Activated T-cell treated with anti-CD3 and anti-CD28 coated beads, Interleukin-2, amount 50 U/mL, for 24 hours (primary cell): ENCODE data around the gene RHBDD2.
"Not testable (repeated sequence)": the region's sequence is repeated elsewhere in the genome, so short reads cannot be mapped to it uniquely, and the experiment has no call there.

Source experiments
- DNase-seq: peaks from one replicate; pipeline ENCODE4 v3.0.0-alpha.2; 2020
- H3K27ac Mint-ChIP-seq: 2 replicates; pipeline ENCODE4 v1.8.0; 2020; ENCODE audit warnings: mild to moderate bottlenecking, mixed read lengths
- H3K27me3 Mint-ChIP-seq: 2 replicates; pipeline ENCODE4 v1.8.0; 2020; ENCODE audit warnings: mixed read lengths
- H3K36me3 Mint-ChIP-seq: 2 replicates; pipeline ENCODE4 v1.8.0; 2020; ENCODE audit warnings: low read depth, mixed read lengths
- H3K4me1 Mint-ChIP-seq: 2 replicates; pipeline ENCODE4 v1.8.0; 2020; ENCODE audit warnings: low read depth, mixed read lengths
- H3K4me3 Mint-ChIP-seq: 2 replicates; pipeline ENCODE4 v1.8.0; 2020; ENCODE audit warnings: mild to moderate bottlenecking, moderate library complexity, mixed read lengths
- H3K9me3 Mint-ChIP-seq: 2 replicates; pipeline ENCODE4 v1.8.0; 2020; ENCODE audit warnings: mixed read lengths

The RHBDD2 gene

GRCh38 chr7:75889826-75890225, 11.0 kb downstream of the RHBDD2 start:
- Mint-ChIP-seq H3K4me1 (peaks cover 11% of the 10 kb centered on the region), H3K27me3 (no peaks in the 10 kb centered on the region), H3K27ac (peak overlapping the region; percentile 1), H3K4me3 (no peak overlapping the region), H3K36me3 (peaks cover 47% of the 10 kb centered on the region), H3K9me3 (no peaks in the 10 kb centered on the region)
- DNase-seq, result no peak

- H3K9me3 Mint-ChIP-seq, H3K27me3 Mint-ChIP-seq, H3K4me3 Mint-ChIP-seq, DNase-seq, H3K27ac Mint-ChIP-seq: not testable (repeated sequence)
- H3K4me1 Mint-ChIP-seq, result peaks cover 11% of the 10 kb centered on the region
- peaks cover 33% of the 10 kb centered on the region for H3K36me3 Mint-ChIP-seq
Measured at GRCh38 chr7:75891237-75891636, 12.4 kb downstream of the RHBDD2 start.

- H3K4me3 Mint-ChIP-seq, result no peak overlapping the region
- H3K9me3 Mint-ChIP-seq, result no peaks in the 10 kb centered on the region
- H3K36me3 Mint-ChIP-seq, result peaks cover 26% of the 10 kb centered on the region
- no peaks in the 10 kb centered on the region for H3K27me3 Mint-ChIP-seq
- H3K4me1 Mint-ChIP-seq, result peaks cover 11% of the 10 kb centered on the region
- H3K27ac Mint-ChIP-seq, result no peak overlapping the region
- no peak for DNase-seq
Measured at GRCh38 chr7:75891815-75892411, 13.1 kb downstream of the RHBDD2 start.

GRCh38 chr7:75892634-75893272, 13.9 kb downstream of the RHBDD2 start:
- Mint-ChIP-seq H3K9me3 (no peaks in the 10 kb centered on the region), H3K4me3 (no peak overlapping the region), H3K27ac (no peak overlapping the region), H3K4me1 (peaks cover 11% of the 10 kb centered on the region), H3K36me3 (peaks cover 21% of the 10 kb centered on the region), H3K27me3 (no peaks in the 10 kb centered on the region)
- DNase-seq, result no peak

DNA sequence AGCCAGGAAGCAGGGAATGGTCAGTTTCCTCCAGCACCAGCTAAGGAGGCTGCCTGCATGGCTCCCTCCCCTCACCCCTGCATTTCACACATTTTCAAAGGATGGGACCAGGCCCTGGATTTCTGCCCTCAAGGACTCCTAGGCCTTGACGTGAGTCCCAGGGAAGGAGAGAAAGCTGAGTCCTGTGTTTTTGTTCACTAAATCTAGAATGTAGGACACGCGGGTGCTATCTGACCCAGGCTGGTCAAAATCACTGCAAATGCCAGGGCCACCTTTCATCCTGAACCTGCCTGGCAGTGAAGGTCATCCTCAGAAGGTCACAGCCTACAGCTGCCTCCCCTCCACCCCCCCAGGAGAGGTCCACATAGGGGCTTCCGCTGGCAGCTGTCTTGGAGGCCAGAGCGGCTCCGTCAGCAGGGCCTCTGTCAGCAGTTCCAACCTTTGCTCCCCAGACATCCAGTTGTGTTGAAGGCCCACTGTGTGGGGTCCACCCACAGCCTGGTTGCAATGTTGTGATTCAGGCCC, 18.0 kb downstream of the RHBDD2 start:
- Mint-ChIP-seq H3K9me3 (no peaks in the 10 kb centered on the region), H3K27me3 (no peaks in the 10 kb centered on the region), H3K27ac (no peak overlapping the region), H3K36me3 (no peaks in the 10 kb centered on the region), H3K4me1 (no peaks in the 10 kb centered on the region), H3K4me3 (no peak overlapping the region)
- DNase-seq, result no peak

GRCh38 chr7:75900617-75901315, 21.9 kb downstream of the RHBDD2 start:
- Mint-ChIP-seq H3K9me3 (no peaks in the 10 kb centered on the region), H3K4me1 (no peaks in the 10 kb centered on the region), H3K27me3 (no peaks in the 10 kb centered on the region), H3K36me3 (no peaks in the 10 kb centered on the region), H3K4me3 (no peak overlapping the region), H3K27ac (no peak overlapping the region)
- no peak for DNase-seq

DNA sequence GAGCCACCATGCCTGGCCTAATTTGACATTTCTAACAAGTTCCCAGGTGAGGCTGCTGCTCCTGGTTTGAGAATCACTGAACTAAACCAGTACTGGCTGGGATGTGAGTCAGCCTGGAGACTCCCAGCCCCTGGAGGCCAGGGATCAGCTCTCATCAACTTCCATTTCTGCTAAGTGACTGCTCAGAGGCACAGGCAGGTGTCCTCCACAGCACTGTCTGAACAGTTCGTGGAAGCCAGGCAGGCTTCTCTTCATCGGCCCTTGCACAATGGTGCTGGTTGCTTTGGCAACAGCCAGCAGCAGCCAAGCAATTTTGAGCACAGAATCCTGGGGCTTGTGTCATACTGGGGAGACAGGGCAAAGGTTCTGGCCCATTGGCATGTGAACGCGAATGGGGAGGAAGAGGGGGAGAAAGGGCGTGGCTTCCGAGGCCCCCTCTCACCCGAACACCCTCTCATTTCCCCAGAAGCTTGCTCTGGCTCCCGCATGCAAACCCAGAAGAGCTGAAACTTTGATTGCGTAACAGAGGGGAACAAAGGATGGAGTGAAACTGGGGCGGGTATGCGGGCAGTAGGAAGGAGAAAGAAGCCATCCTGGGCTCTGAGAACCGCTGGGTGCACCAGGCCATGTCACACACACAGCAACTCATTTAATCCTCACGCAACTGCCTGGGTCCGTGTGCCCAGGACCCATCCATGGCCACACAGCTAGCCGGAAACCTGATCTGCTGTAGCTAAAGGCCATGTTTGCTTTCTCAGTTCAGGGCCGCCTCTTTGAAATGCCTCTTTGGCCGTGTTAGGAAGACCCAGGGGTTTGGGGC, 27.2 kb downstream of the RHBDD2 start:
- Mint-ChIP-seq H3K4me3 (no peak overlapping the region), H3K36me3 (no peaks in the 10 kb centered on the region), H3K27ac (no peak overlapping the region), H3K9me3 (no peaks in the 10 kb centered on the region), H3K4me1 (no peaks in the 10 kb centered on the region), H3K27me3 (no peaks in the 10 kb centered on the region)
- DNase-seq, result no peak

GRCh38 chr7:75906991-75907667, 28.3 kb downstream of the RHBDD2 start:
- Mint-ChIP-seq H3K4me1 (no peaks in the 10 kb centered on the region), H3K36me3 (no peaks in the 10 kb centered on the region), H3K4me3 (no peak overlapping the region)

GRCh38 chr7:75907668-75908039, 28.8 kb downstream of the RHBDD2 start:
- DNase-seq, H3K4me3 Mint-ChIP-seq, H3K27ac Mint-ChIP-seq, H3K27me3 Mint-ChIP-seq, H3K36me3 Mint-ChIP-seq, H3K4me1 Mint-ChIP-seq, H3K9me3 Mint-ChIP-seq: not testable (repeated sequence)

More at GRCh38 chr7:75906991-75907667, 28.3 kb downstream of the RHBDD2 start:
- Mint-ChIP-seq H3K27ac (no peak overlapping the region), H3K27me3 (no peaks in the 10 kb centered on the region), H3K9me3 (no peaks in the 10 kb centered on the region)
- no peak for DNase-seq

DNA sequence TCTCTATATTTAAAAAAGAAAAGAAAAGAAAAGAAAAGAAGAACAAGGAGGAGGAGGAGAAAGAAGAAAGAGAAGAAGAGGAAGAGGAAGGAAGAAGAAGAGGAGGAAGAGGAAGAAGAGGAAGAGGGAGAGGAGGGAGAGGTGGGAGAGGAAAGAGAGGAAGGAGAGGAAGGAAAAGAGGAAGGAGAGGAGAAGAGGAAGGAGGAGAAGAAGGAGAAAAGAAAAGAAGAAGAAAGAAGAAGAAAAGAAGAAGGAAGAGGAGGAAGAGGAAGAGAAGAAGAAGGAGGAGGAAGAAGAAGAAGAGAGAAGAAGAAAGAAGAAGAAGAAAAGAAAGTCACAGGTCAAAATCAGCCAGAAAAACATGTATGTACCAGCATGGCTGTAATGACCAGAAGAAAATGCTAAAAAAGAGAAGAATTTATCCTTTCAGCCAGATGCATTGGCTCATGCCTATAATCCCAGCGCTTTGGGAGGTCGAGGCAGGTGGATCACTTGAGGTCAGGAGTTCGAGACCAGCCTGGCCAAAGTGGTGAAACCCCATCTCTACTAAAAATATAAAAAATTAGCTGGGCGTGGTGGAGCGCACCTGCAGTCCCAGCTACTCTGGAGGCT, 30.8 kb downstream of the RHBDD2 start:
- Mint-ChIP-seq H3K27ac (no peak overlapping the region), H3K4me1 (peaks cover 8% of the 10 kb centered on the region), H3K27me3 (no peaks in the 10 kb centered on the region), H3K36me3 (no peaks in the 10 kb centered on the region), H3K4me3 (no peak overlapping the region), H3K9me3 (no peaks in the 10 kb centered on the region)
- DNase-seq, result no peak

GRCh38 chr7:75911186-75911585, 32.4 kb downstream of the RHBDD2 start:
- peaks cover 16% of the 10 kb centered on the region for H3K4me1 Mint-ChIP-seq
- DNase-seq, H3K4me3 Mint-ChIP-seq, H3K36me3 Mint-ChIP-seq, H3K27ac Mint-ChIP-seq, H3K9me3 Mint-ChIP-seq, H3K27me3 Mint-ChIP-seq: not testable (repeated sequence)

DNA sequence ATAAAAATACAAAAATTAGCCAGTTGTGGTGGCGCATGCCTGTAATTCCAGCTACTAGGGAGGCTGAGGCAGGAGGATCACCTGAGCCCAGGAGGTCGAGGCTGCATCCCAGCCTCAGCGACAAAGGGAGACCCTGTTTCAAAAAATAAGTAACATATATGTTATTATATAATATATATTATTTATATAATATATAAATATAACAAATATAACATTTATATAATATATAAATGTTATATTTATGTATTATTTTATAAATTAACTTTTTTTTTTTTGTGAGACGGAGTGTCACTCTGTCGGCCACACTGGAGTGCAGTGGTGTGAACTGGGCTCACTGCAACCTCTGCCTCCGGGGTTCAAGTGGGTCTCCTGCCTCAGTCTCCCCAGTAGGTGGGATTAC, 34.6 kb downstream of the RHBDD2 start:
- H3K27ac Mint-ChIP-seq, result no peak overlapping the region
- H3K4me1 Mint-ChIP-seq, result peaks cover 25% of the 10 kb centered on the region
- no peak overlapping the region for H3K4me3 Mint-ChIP-seq
- no peak for DNase-seq
- H3K27me3 Mint-ChIP-seq, result no peaks in the 10 kb centered on the region
- peaks cover 6% of the 10 kb centered on the region for H3K36me3 Mint-ChIP-seq
- H3K9me3 Mint-ChIP-seq, result no peaks in the 10 kb centered on the region

- Mint-ChIP-seq H3K4me1 (peaks cover 32% of the 10 kb centered on the region), H3K27ac (peak overlapping the region; percentile 90), H3K27me3 (no peaks in the 10 kb centered on the region), H3K36me3 (peaks cover 6% of the 10 kb centered on the region), H3K9me3 (no peaks in the 10 kb centered on the region), H3K4me3 (peak overlapping the region; percentile 84)
- DNase-seq, result no peak
Measured at GRCh38 chr7:75914169-75914654, 35.4 kb downstream of the RHBDD2 start.
